Uterus (tissue), 2 donors: ENCODE measurements around the gene CAPN11.

ENCODE experiments used
- CTCF ChIP-seq, 4 experiments: fragments of 200-600 bp in 2 of 4; fragments of 450-650 bp in 2 of 4; sonication (generic) in 2 of 4; IDR thresholded peaks; one replicate each; pipeline ENCODE4 v1.5.1; 2016 to 2019; ENCODE audit warnings: antibody characterized with exemption in 4 of 4, mild to moderate bottlenecking in 2 of 4, moderate library complexity in 1 of 4
- POLR2A ChIP-seq, 2 donors: fragments of 450-650 bp; IDR thresholded peaks; one replicate each; pipeline ENCODE4 v1.6.1; 2016; ENCODE audit warnings: antibody characterized with exemption in 2 of 2, mild to moderate bottlenecking in 1 of 2, moderate library complexity in 1 of 2

GRCh38 chr6:44116641-44117382 lies 41.8 kb upstream of the CAPN11 start:
- TF ChIP-seq CTCF (IDR thresholded peaks at IDR 0.05) (no peak), POLR2A (IDR thresholded peaks at IDR 0.05) (no peak)
